22Rv1 (cell line): ENCODE results near the gene CNTNAP3.
"Not testable (repeated sequence)": the region's sequence is repeated elsewhere in the genome, so short reads cannot be mapped to it uniquely, and the experiment has no call there.

Experiments
- H3K27ac ChIP-seq: fragments of 450-650 bp; 2 replicates; pipeline ENCODE4 v1.5.1; 2017
- CTCF ChIP-seq: fragments of 450-650 bp; IDR thresholded peaks from 2 replicates; pipeline ENCODE4 v1.5.1; 2017; ENCODE audit warnings: mild to moderate bottlenecking
- ZFX ChIP-seq: fragments of 450-650 bp; IDR thresholded peaks from 2 replicates; pipeline ENCODE4 v1.6.1; 2017; ENCODE audit warnings: antibody characterized with exemption, borderline replicate concordance

The CNTNAP3 gene

GRCh38 chr9:39287980-39288379, at the start of gene CNTNAP3:
TSS of gene CNTNAP3 (minus strand) at chr9:39288167. CDS start at chr9:39288064, 103 bp downstream.
- not testable (repeated sequence) for H3K27ac ChIP-seq

- not testable (repeated sequence) for H3K27ac ChIP-seq
Measured at GRCh38 chr9:39279995-39280394, 8.0 kb downstream of the CNTNAP3 start.

GRCh38 chr9:39242513-39242912, 45.5 kb downstream of the CNTNAP3 start:
- H3K27ac ChIP-seq, result not testable (repeated sequence)

- H3K27ac ChIP-seq, result not testable (repeated sequence)
Measured at GRCh38 chr9:39232130-39232991, 55.6 kb downstream of the CNTNAP3 start.

- not testable (repeated sequence) for H3K27ac ChIP-seq
Measured at GRCh38 chr9:39215976-39216375, 72.0 kb downstream of the CNTNAP3 start.

- H3K27ac ChIP-seq, result not testable (repeated sequence)
Measured at GRCh38 chr9:39209773-39210172, 78.2 kb downstream of the CNTNAP3 start.

- not testable (repeated sequence) for H3K27ac ChIP-seq
Measured at GRCh38 chr9:39206643-39207042, 81.3 kb downstream of the CNTNAP3 start.

- H3K27ac ChIP-seq, result not testable (repeated sequence)
Measured at GRCh38 chr9:39205842-39206241, 82.1 kb downstream of the CNTNAP3 start.

GRCh38 chr9:39200412-39200811, 87.6 kb downstream of the CNTNAP3 start:
- not testable (repeated sequence) for H3K27ac ChIP-seq

GRCh38 chr9:39198000-39198709, 89.8 kb downstream of the CNTNAP3 start:
- H3K27ac ChIP-seq, result not testable (repeated sequence)

GRCh38 chr9:39171370-39171769, 116.6 kb downstream of the CNTNAP3 start:
- H3K27ac ChIP-seq, result not testable (repeated sequence)

- H3K27ac ChIP-seq, result not testable (repeated sequence)
Measured at GRCh38 chr9:39157714-39158113, 130.3 kb downstream of the CNTNAP3 start.

- H3K27ac ChIP-seq, result not testable (repeated sequence)
Measured at GRCh38 chr9:39132826-39133552, 155.0 kb downstream of the CNTNAP3 start.

GRCh38 chr9:39121401-39121800, 166.6 kb downstream of the CNTNAP3 start:
- not testable (repeated sequence) for H3K27ac ChIP-seq

GRCh38 chr9:39111746-39112145, 176.2 kb downstream of the CNTNAP3 start:
- not testable (repeated sequence) for H3K27ac ChIP-seq

- H3K27ac ChIP-seq, result no peak overlapping the region
- TF ChIP-seq CTCF (no peak), ZFX (no peak)
Measured at GRCh38 chr9:39108145-39108544, 179.8 kb downstream of the CNTNAP3 start.

GRCh38 chr9:39097208-39097607, 190.8 kb downstream of the CNTNAP3 start:
- not testable (repeated sequence) for H3K27ac ChIP-seq

GRCh38 chr9:39085311-39085710, 202.7 kb downstream of the CNTNAP3 start:
- H3K27ac ChIP-seq, result not testable (repeated sequence)

GRCh38 chr9:39082574-39082973, 205.4 kb downstream of the CNTNAP3 start:
- not testable (repeated sequence) for H3K27ac ChIP-seq

- H3K27ac ChIP-seq, result not testable (repeated sequence)
Measured at GRCh38 chr9:39080081-39080480, 207.9 kb downstream of the CNTNAP3 start.
